Prostate gland (tissue), 2 donors: ENCODE results near the gene NUAK1. TPM values are rescaled to one million over a fixed set of nuclear protein-coding genes. Genes with fewer than 3 reads are reported as not detected.
A peak's percentile ranks its signal among the peaks of the same experiment; 100 is the strongest.

ENCODE experiments used
- DNase-seq: peaks from one replicate; pipeline ENCODE4 v3.0.0-alpha.2; 2019; ENCODE audit warnings: low spot score
- H3K27ac ChIP-seq, 2 donors: fragments of 200-600 bp; sonication (generic); 2 replicates each; pipeline ENCODE4 v1.5.1; 2017 to 2019
- H3K27me3 ChIP-seq: fragments of 200-600 bp; sonication (generic); replicated peaks from 2 replicates; pipeline ENCODE4 v1.5.1; 2019; ENCODE audit not compliant: insufficient read depth
- H3K36me3 ChIP-seq, 2 donors: fragments of 200-600 bp; sonication (generic); 1 replicate in 1 of 2; 2 replicates in 1 of 2; pipeline versions ENCODE4 v1.5.1 to v1.8.1; 2017 to 2019
- H3K4me1 ChIP-seq: fragments of 200-600 bp; sonication (generic); replicated peaks from 2 replicates; pipeline ENCODE4 v1.5.1; 2019
- H3K4me3 ChIP-seq, 2 donors: fragments of 200-600 bp; sonication (generic); 2 replicates each; pipeline ENCODE4 v1.5.1; 2017 to 2019
- H3K9me3 ChIP-seq: fragments of 200-600 bp; sonication (generic); 2 replicates; pipeline ENCODE4 v1.5.1; 2017
- POLR2A ChIP-seq: fragments of 450-650 bp; IDR thresholded peaks from one replicate; pipeline ENCODE4 v1.6.1; 2016; ENCODE audit warnings: antibody characterized with exemption, mild to moderate bottlenecking
- POLR2AphosphoS5 ChIP-seq: sonication (generic); formaldehyde crosslinking; IDR thresholded peaks from one replicate; pipeline ENCODE4 v1.6.1; 2017; ENCODE audit warnings: antibody characterized with exemption
- WGBS: methylation state at CpG from one replicate; pipeline ENCODE4 v1.1.5; 2018; 5-methylcytosine and 5-hydroxymethylcytosine counted together
- intact Hi-C: fragments of 100-400 bp; cut with DNase I; formaldehyde crosslinking; loops from one replicate; pipeline ENCODE4 v1.14.2; 2022
- total RNA-seq, 2 donors: library from RNA; depleted of rRNA; stranded (reverse); fragments of >200 nt; gene quantifications; one replicate each; pipeline ENCODE4 v1.1.0, GENCODE V29; 2016
- TF ChIP-seq, protein P1 (sequence below), 4 experiments: fragments of 200-600 bp in 2 of 4; fragments of 450-650 bp in 2 of 4; sonication (generic) in 2 of 4; IDR thresholded peaks; 1 replicate in 3 of 4; 2 replicates in 1 of 4; pipeline ENCODE4 v1.5.1; 2016 to 2019; ENCODE audit warnings: antibody characterized with exemption in 4 of 4, mild to moderate bottlenecking in 2 of 4, moderate library complexity in 2 of 4

Gene NUAK1
- total RNA-seq, 2 donors from 2014 or later = 9.6 to 16.0 TPM

DNA sequence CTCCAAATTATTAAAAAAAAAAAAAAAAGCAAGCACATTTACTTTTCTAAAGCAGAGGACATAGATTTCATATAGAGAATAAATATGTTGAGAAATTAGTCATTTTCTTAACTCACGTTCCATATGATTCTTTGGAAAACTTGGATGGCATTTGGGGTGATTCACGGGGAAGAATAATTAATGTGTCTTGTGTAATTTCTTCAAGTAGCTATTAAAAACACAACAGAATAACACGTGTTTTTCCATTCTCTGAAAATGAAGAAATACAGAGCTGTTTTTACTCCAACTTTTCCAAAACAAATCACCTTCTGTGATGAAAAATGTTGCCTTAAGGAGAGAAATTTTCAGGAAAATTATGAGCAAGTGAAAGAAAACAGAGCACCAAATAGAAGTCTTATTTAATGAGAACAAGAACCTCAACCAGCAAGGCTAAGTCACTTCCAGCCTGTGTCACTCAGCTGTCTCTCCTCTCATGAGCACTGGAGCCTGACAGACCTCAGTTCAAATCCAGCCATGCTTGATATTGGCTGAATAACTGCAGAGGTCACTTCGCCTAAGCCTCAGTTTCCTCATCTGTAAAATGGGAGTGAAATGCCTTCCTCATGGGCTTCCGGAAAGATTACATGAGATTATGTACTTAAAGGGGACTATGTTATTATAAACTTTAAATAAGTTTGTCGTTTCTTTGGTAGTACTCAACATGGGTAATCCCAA, 42.8 kb upstream of the NUAK1 start:
- WGBS = 88% methylated on average over 6 of the region's 6 CpGs
- no peaks in the 10 kb centered on the region for H3K9me3 ChIP-seq
- H3K4me3 ChIP-seq = no peak overlapping the region
- H3K4me1 ChIP-seq = no peaks in the 10 kb centered on the region
- DNase-seq = no peak
- H3K36me3 ChIP-seq = no peaks in the 10 kb centered on the region
- intact Hi-C loops = no loop called here
- no peaks in the 10 kb centered on the region for H3K27me3 ChIP-seq
- TF ChIP-seq POLR2AphosphoS5 = no peak
- TF ChIP-seq POLR2A = no peak
- TF ChIP-seq, protein P1, sequence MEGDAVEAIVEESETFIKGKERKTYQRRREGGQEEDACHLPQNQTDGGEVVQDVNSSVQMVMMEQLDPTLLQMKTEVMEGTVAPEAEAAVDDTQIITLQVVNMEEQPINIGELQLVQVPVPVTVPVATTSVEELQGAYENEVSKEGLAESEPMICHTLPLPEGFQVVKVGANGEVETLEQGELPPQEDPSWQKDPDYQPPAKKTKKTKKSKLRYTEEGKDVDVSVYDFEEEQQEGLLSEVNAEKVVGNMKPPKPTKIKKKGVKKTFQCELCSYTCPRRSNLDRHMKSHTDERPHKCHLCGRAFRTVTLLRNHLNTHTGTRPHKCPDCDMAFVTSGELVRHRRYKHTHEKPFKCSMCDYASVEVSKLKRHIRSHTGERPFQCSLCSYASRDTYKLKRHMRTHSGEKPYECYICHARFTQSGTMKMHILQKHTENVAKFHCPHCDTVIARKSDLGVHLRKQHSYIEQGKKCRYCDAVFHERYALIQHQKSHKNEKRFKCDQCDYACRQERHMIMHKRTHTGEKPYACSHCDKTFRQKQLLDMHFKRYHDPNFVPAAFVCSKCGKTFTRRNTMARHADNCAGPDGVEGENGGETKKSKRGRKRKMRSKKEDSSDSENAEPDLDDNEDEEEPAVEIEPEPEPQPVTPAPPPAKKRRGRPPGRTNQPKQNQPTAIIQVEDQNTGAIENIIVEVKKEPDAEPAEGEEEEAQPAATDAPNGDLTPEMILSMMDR (IDR thresholded peaks at IDR 0.05) = no peak
- H3K27ac ChIP-seq = no peak overlapping the region

DNA sequence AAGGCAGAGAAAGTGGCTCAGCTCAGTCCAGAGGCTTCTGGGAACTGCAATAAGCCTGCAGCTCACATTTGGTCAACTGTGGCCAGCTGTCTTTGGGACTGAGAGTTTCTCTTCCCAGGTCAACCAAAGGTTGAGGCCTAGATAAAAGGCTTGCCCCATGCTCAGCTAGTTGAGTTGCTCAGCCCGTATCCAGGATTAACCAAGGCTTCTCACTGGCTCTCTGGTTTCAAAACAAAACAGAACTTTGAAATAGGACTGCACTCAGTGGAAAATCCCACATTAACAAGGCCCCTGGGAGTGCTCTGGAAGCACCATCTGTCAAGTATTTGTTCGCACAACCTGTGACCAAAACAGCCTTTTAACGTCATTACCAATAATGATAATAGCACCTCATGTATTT, 40.3 kb upstream of the NUAK1 start:
- no peak overlapping the region for H3K4me3 ChIP-seq
- no peaks in the 10 kb centered on the region for H3K27me3 ChIP-seq
- no peaks in the 10 kb centered on the region for H3K9me3 ChIP-seq
- H3K36me3 ChIP-seq = no peaks in the 10 kb centered on the region
- peak overlapping the region in 1 of 2 donors; percentile 24 for H3K27ac ChIP-seq
- 61% methylated on average over 3 of the region's 3 CpGs for WGBS
- no peak for DNase-seq
- intact Hi-C loops = no loop called here
- TF ChIP-seq POLR2AphosphoS5 (peak; percentile 8), POLR2A (no peak)
- H3K4me1 ChIP-seq = no peaks in the 10 kb centered on the region

DNA sequence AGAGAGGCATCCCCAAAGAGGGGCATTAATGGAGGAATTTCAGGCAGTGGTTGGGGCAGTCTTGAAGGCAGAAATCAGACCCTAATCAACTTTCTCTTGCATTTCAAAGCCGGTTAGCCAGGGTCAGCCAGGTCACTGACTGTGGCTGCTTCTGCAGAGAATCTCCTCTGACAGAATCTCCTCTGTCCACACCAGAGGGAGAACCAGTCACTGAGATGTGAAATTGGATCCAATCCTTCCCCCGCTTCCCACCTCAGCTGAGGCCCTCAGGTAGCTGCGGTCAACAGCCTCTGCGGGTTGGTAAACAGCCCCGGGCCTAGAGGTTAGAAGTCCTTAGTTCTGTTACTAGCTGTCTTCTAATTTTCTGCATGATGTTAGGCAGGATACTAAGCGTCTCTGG, 39.8 kb upstream of the NUAK1 start:
- TF ChIP-seq POLR2A (no peak), POLR2AphosphoS5 (no peak)
- TF ChIP-seq, protein P1 (IDR thresholded peaks at IDR 0.05) = no peak
- Histone ChIP-seq H3K4me1 (no peaks in the 10 kb centered on the region), H3K36me3 (no peaks in the 10 kb centered on the region), H3K9me3 (no peaks in the 10 kb centered on the region), H3K27me3 (no peaks in the 10 kb centered on the region), H3K27ac (no peak overlapping the region), H3K4me3 (no peak overlapping the region)
- DNase-seq = no peak
- 90% methylated on average over 6 of the region's 6 CpGs for WGBS
- intact Hi-C loops = no loop called here

DNA sequence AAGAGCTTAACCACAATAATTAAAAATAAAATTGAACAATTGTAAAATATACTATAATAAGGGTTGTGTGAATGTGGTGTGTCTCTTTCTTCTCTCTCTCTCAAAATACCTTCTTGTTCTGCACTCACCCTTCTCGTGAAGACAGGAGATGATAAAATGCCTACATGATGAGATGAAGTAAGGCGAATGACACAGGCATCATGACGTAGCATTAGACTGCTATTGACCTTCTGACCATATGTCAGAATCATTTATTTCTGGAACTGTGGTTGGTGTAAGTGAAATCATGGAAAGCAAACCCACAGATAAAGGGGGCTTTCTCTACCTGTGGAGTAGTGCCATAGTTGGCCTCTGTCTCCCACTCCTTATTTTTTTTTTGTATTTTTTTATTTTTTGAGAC, 37.8 kb upstream of the NUAK1 start:
- no peaks in the 10 kb centered on the region for H3K4me1 ChIP-seq
- TF ChIP-seq POLR2A (no peak), POLR2AphosphoS5 (no peak)
- TF ChIP-seq, protein P1 (IDR thresholded peaks at IDR 0.05) = no peak
- DNase-seq = no peak
- H3K36me3 ChIP-seq = no peaks in the 10 kb centered on the region
- no peak overlapping the region for H3K27ac ChIP-seq
- no peaks in the 10 kb centered on the region for H3K27me3 ChIP-seq
- H3K4me3 ChIP-seq = no peak overlapping the region
- intact Hi-C loops = no loop called here
- H3K9me3 ChIP-seq = no peaks in the 10 kb centered on the region
- 96% methylated on average over 3 of the region's 3 CpGs for WGBS

DNA sequence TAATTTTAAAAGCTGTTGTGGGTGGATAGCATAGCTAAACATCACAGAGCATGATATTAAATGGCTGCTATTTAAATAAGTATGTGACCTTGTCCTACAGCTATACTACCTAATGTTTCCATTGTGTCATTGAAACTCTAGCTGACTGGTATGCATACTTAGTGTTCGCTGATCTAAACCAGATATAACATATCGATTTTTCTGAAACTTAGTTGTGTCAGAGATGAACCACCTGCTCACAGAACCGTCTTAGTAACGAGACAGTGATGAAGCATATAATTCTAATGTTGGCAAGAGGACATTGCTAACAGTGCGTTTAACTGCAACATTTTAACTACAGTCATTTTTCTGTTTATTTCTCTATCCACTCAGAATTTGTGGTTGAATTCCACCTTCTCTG, 36.1 kb upstream of the NUAK1 start:
- H3K4me1 ChIP-seq = no peaks in the 10 kb centered on the region
- H3K27ac ChIP-seq = no peak overlapping the region
- H3K9me3 ChIP-seq = no peaks in the 10 kb centered on the region
- 74% methylated on average over 5 of the region's 5 CpGs for WGBS
- intact Hi-C loops = no loop called here
- H3K4me3 ChIP-seq = no peak overlapping the region
- TF ChIP-seq POLR2A = no peak
- TF ChIP-seq POLR2AphosphoS5 = no peak
- TF ChIP-seq, protein P1 (IDR thresholded peaks at IDR 0.05) = no peak
- no peaks in the 10 kb centered on the region for H3K27me3 ChIP-seq
- DNase-seq = no peak
- no peaks in the 10 kb centered on the region for H3K36me3 ChIP-seq
